A673 (cell line): ENCODE data around the gene TLNRD1.

ENCODE experiments used
- CTCF ChIP-seq: fragments of 300-800, 200-600 bp; sonication (generic); conservative IDR thresholded peaks from 2 replicates; pipeline ENCODE4 v1.5.1; 2017; ENCODE audit warnings: low read depth, mild to moderate bottlenecking, antibody characterized with exemption, low read length, moderate library complexity, mixed read lengths
- EZH2 ChIP-seq: fragments of 200-600 bp; sonication (generic); IDR thresholded peaks from 2 replicates; pipeline ENCODE4 v1.6.1; 2017; ENCODE audit warnings: borderline replicate concordance, low read depth, mild to moderate bottlenecking, mixed read lengths, antibody characterized with exemption, low read length; ENCODE audit not compliant: poor library complexity, severe bottlenecking

GRCh38 chr15:80970658-80971057 lies 30.1 kb upstream of the TLNRD1 start:
- TF ChIP-seq EZH2 = no peak
- no peak for TF ChIP-seq CTCF
